Measurements from ENCODE around the gene WDR74. TPM values are rescaled to one million over a fixed set of nuclear protein-coding genes. Genes with fewer than 3 reads are reported as not detected.
A peak's percentile ranks its signal among the peaks of the same experiment; 100 is the strongest.

The WDR74 gene
- total and polyA plus RNA-seq, 9 of the 15 experiments (the other 6 are each of a cell fraction or from before 2014, with no cell fraction given), result 32.7 to 210 (median 114) TPM

DNA sequence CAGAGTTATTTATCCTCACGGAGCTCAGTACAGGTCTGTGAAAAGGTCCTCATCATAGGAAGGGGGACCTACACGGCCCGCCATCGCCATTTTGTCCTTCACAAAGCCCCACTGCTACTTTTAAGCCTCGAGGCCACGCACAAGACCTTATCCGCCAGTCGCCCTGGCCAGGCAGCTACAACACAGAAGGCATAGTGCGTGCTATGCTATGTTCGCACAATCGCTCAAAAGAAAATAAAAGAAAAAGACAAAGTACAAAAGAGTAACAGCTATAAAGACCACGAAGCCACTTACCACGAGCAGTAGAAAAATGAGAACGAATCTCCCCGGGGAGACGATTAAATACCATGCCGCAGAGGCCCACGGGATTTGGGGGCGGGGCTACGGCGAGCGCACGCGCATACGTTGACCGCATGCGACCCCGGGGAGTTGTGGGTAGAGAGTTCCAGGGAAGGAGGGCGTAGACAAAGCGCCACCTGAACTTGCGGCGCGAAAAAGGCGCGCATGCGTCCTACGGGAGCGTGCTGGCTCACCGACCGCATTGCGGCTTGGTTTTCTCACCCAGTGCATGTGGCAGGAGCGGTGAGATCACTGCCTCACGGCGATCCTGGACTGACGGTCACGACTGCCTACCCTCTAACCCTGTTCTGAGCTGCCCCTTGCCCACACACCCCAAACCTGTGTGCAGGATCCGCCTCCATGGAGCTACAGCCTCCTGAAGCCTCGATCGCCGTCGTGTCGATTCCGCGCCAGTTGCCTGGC is 16.4 kb upstream of the WDR74 start (continued):
- TF ChIP-seq, protein P1, sequence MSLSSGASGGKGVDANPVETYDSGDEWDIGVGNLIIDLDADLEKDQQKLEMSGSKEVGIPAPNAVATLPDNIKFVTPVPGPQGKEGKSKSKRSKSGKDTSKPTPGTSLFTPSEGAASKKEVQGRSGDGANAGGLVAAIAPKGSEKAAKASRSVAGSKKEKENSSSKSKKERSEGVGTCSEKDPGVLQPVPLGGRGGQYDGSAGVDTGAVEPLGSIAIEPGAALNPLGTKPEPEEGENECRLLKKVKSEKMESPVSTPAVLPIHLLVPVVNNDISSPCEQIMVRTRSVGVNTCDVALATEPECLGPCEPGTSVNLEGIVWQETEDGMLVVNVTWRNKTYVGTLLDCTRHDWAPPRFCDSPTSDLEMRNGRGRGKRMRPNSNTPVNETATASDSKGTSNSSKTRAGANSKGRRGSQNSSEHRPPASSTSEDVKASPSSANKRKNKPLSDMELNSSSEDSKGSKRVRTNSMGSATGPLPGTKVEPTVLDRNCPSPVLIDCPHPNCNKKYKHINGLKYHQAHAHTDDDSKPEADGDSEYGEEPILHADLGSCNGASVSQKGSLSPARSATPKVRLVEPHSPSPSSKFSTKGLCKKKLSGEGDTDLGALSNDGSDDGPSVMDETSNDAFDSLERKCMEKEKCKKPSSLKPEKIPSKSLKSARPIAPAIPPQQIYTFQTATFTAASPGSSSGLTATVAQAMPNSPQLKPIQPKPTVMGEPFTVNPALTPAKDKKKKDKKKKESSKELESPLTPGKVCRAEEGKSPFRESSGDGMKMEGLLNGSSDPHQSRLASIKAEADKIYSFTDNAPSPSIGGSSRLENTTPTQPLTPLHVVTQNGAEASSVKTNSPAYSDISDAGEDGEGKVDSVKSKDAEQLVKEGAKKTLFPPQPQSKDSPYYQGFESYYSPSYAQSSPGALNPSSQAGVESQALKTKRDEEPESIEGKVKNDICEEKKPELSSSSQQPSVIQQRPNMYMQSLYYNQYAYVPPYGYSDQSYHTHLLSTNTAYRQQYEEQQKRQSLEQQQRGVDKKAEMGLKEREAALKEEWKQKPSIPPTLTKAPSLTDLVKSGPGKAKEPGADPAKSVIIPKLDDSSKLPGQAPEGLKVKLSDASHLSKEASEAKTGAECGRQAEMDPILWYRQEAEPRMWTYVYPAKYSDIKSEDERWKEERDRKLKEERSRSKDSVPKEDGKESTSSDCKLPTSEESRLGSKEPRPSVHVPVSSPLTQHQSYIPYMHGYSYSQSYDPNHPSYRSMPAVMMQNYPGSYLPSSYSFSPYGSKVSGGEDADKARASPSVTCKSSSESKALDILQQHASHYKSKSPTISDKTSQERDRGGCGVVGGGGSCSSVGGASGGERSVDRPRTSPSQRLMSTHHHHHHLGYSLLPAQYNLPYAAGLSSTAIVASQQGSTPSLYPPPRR (CRISPR knock-in tag; IDR thresholded peaks at IDR 0.05; ENCODE audit: borderline replicate concordance), result no peak
- TF ChIP-seq, protein P2, sequence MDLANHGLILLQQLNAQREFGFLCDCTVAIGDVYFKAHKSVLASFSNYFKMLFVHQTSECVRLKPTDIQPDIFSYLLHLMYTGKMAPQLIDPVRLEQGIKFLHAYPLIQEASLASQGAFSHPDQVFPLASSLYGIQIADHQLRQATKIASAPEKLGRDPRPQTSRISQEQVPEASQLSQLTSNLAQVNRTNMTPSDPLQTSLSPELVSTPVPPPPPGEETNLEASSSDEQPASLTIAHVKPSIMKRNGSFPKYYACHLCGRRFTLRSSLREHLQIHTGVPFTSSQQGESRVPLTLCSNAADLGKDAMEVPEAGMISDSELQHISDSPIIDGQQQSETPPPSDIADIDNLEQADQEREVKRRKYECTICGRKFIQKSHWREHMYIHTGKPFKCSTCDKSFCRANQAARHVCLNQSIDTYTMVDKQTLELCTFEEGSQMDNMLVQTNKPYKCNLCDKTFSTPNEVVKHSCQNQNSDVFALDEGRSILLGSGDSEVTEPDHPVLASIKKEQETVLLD (IDR thresholded peaks at IDR 0.05), result peak; percentile 94
- TF ChIP-seq TOE1 (IDR thresholded peaks at IDR 0.05; ENCODE audit: borderline replicate concordance) (peak; percentile 76), TOE1 (CRISPR knock-in tag; IDR thresholded peaks at IDR 0.05; ENCODE audit: borderline replicate concordance, low read depth) (peak; percentile 23; the same call in 1 of the 2 replicates), PML (IDR thresholded peaks at IDR 0.05; ENCODE audit: low read length) (peak; percentile 99), RBM14 (IDR thresholded peaks at IDR 0.05; ENCODE audit: borderline replicate concordance, insufficient read depth, low read depth, low read length) (no peak), PCBP1 (IDR thresholded peaks at IDR 0.05; ENCODE audit: low read depth, low read length, poor library complexity, severe bottlenecking) (no peak), CREBBP (IDR thresholded peaks at IDR 0.05; ENCODE audit: low read depth, low read length) (no peak), SMARCC2 (IDR thresholded peaks at IDR 0.05; ENCODE audit: low read depth) (no peak), POLR2AphosphoS2 (IDR thresholded peaks at IDR 0.05; ENCODE audit: low read length) (peak; percentile 97), ZNF830 (CRISPR knock-in tag; IDR thresholded peaks at IDR 0.05) (peak; percentile 62; the same call in 1 of the 2 replicates), ZKSCAN3 (CRISPR knock-in tag; IDR thresholded peaks at IDR 0.05) (no peak)
- TF ChIP-seq, protein P3, sequence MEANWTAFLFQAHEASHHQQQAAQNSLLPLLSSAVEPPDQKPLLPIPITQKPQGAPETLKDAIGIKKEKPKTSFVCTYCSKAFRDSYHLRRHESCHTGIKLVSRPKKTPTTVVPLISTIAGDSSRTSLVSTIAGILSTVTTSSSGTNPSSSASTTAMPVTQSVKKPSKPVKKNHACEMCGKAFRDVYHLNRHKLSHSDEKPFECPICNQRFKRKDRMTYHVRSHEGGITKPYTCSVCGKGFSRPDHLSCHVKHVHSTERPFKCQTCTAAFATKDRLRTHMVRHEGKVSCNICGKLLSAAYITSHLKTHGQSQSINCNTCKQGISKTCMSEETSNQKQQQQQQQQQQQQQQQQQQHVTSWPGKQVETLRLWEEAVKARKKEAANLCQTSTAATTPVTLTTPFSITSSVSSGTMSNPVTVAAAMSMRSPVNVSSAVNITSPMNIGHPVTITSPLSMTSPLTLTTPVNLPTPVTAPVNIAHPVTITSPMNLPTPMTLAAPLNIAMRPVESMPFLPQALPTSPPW (CRISPR knock-in tag; IDR thresholded peaks at IDR 0.05), result no peak; the same call in 1 of the 2 replicates
- TF ChIP-seq, protein P4, sequence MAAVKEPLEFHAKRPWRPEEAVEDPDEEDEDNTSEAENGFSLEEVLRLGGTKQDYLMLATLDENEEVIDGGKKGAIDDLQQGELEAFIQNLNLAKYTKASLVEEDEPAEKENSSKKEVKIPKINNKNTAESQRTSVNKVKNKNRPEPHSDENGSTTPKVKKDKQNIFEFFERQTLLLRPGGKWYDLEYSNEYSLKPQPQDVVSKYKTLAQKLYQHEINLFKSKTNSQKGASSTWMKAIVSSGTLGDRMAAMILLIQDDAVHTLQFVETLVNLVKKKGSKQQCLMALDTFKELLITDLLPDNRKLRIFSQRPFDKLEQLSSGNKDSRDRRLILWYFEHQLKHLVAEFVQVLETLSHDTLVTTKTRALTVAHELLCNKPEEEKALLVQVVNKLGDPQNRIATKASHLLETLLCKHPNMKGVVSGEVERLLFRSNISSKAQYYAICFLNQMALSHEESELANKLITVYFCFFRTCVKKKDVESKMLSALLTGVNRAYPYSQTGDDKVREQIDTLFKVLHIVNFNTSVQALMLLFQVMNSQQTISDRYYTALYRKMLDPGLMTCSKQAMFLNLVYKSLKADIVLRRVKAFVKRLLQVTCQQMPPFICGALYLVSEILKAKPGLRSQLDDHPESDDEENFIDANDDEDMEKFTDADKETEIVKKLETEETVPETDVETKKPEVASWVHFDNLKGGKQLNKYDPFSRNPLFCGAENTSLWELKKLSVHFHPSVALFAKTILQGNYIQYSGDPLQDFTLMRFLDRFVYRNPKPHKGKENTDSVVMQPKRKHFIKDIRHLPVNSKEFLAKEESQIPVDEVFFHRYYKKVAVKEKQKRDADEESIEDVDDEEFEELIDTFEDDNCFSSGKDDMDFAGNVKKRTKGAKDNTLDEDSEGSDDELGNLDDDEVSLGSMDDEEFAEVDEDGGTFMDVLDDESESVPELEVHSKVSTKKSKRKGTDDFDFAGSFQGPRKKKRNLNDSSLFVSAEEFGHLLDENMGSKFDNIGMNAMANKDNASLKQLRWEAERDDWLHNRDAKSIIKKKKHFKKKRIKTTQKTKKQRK (IDR thresholded peaks at IDR 0.05; ENCODE audit: borderline replicate concordance, low read depth, low read length), result no peak

Measured in K562 (cell line).